SK-N-SH (cell line): Measurements from ENCODE around the gene APLP2. TPM values are rescaled to one million over a fixed set of nuclear protein-coding genes. Genes with fewer than 3 reads are reported as not detected.

Experiments
- CTCF ChIA-PET: fragments of 300-600, 350-600 bp; formaldehyde crosslinking; extraction: SDS; loops from one replicate; lab custom pipeline; 2021; lab: Yijun Ruan, JAX
- POLR2A ChIA-PET: fragments of 350-600 bp; sonication (Branson Sonifier 250); formaldehyde crosslinking; extraction: SDS; loops from one replicate; lab custom pipeline; 2020; ENCODE audit warnings: antibody characterized with exemption, inconsistent platforms; lab: Yijun Ruan, JAX
- DNase-seq: peaks from one replicate; pipeline ENCODE4 v3.0.0; 2012
- H2AFZ ChIP-seq: fragments of 200-600 bp; sonication (generic); 2 replicates; pipeline ENCODE4 v1.8.1; 2016; ENCODE audit warnings: antibody characterized with exemption, mild to moderate bottlenecking, low read depth
- H3F3A ChIP-seq: fragments of 200-600 bp; sonication (generic); replicated peaks from 2 replicates; pipeline ENCODE3; 2016; ENCODE audit warnings: antibody characterized with exemption, mild to moderate bottlenecking; ENCODE audit not compliant: insufficient read depth
- H3K27ac ChIP-seq, 2 experiments: fragments of 200-500 bp in 1 of 2; fragments of 200-600 bp in 1 of 2; sonication (Bioruptor generic) in 1 of 2; sonication (generic), shearing (Covaris generic) in 1 of 2; 2 replicates each; pipeline versions ENCODE4 v1.5.1 to v1.6.1; 2014 to 2016; ENCODE audit warnings: low read depth in 2 of 2, inconsistent platforms in 1 of 2, low read length in 1 of 2, mild to moderate bottlenecking in 1 of 2, mixed read lengths in 1 of 2
- H3K27me3 ChIP-seq: fragments of 200-600 bp; sonication (generic), shearing (Covaris generic); 2 replicates; pipeline ENCODE4 v1.6.1; 2016; ENCODE audit warnings: mixed run types; ENCODE audit not compliant: insufficient read depth
- H3K36me3 ChIP-seq, 2 experiments: fragments of 200-500 bp in 1 of 2; fragments of 200-600 bp in 1 of 2; sonication (Bioruptor generic) in 1 of 2; sonication (generic) in 1 of 2; replicated peaks in 1 of 2; 2 replicates each; pipeline versions ENCODE3 to v1.5.1; 2014 to 2016; ENCODE audit warnings: low read length in 1 of 2, mild to moderate bottlenecking in 1 of 2; ENCODE audit not compliant: insufficient read depth in 2 of 2, control insufficient read depth in 1 of 2
- H3K4me1 ChIP-seq, 2 experiments: fragments of 200-500 bp in 1 of 2; fragments of 200-600 bp in 1 of 2; sonication (Bioruptor generic) in 1 of 2; sonication (generic), shearing (Covaris generic) in 1 of 2; 2 replicates each; pipeline versions ENCODE4 v1.5.1 to v1.6.1; 2014 to 2016; ENCODE audit warnings: low read depth in 1 of 2, low read length in 1 of 2, mixed run types in 1 of 2; ENCODE audit not compliant: insufficient read depth in 2 of 2, control insufficient read depth in 1 of 2
- H3K4me2 ChIP-seq: fragments of 200-600 bp; sonication (generic), shearing (Covaris generic); 2 replicates; pipeline ENCODE4 v1.6.1; 2017; ENCODE audit warnings: mixed run types
- H3K4me3 ChIP-seq, 2 experiments: fragments of 200-500 bp in 1 of 2; fragments of 200-600 bp in 1 of 2; sonication (Bioruptor generic) in 1 of 2; sonication (generic), shearing (Covaris generic) in 1 of 2; 2 replicates each; pipeline versions ENCODE4 v1.5.1 to v1.8.1; 2014 to 2016; ENCODE audit warnings: low read depth in 2 of 2, inconsistent platforms in 1 of 2, low read length in 1 of 2, mild to moderate bottlenecking in 1 of 2, mixed read lengths in 1 of 2, moderate library complexity in 1 of 2
- H3K79me2 ChIP-seq: fragments of 200-600 bp; sonication (generic); 2 replicates; pipeline ENCODE4 v1.8.1; 2017; ENCODE audit warnings: mild to moderate bottlenecking; ENCODE audit not compliant: insufficient read depth
- H3K9ac ChIP-seq: fragments of 200-600 bp; sonication (generic); 2 replicates; pipeline ENCODE4 v1.6.1; 2017; ENCODE audit warnings: mixed run types
- H3K9me2 ChIP-seq: fragments of 200-600 bp; sonication (generic); 2 replicates; pipeline ENCODE4 v1.6.1; 2017; ENCODE audit warnings: mixed run types
- H3K9me3 ChIP-seq: fragments of 200-600 bp; sonication (generic); 2 replicates; pipeline ENCODE4 v1.6.1; 2017; ENCODE audit warnings: mixed run types, mild to moderate bottlenecking, moderate library complexity
- H4K20me1 ChIP-seq: fragments of 200-600 bp; sonication (generic); 2 replicates; pipeline ENCODE4 v1.6.1; 2017; ENCODE audit warnings: mild to moderate bottlenecking, mixed run types; ENCODE audit not compliant: insufficient read depth
- CHD2 ChIP-seq: fragments of 150-350 bp; IDR thresholded peaks from 2 replicates; pipeline ENCODE4 v1.6.1; 2018; ENCODE audit warnings: low read length; ENCODE audit not compliant: partially characterized antibody
- ELF1 ChIP-seq: IDR thresholded peaks from 2 replicates; pipeline ENCODE4 v1.4.0; 2012
- EP300 ChIP-seq, 2 experiments: IDR thresholded peaks; 2 replicates each; pipeline versions ENCODE4 v1.4.0 to v1.6.1; 2012; ENCODE audit warnings: borderline replicate concordance in 1 of 2, low read depth in 1 of 2, low read length in 1 of 2
- FOSL2 ChIP-seq: IDR thresholded peaks from 2 replicates; pipeline ENCODE4 v1.4.0; 2012; ENCODE audit warnings: low read depth, mild to moderate bottlenecking, moderate library complexity, borderline replicate concordance
- FOXJ3 ChIP-seq: sonication (generic); formaldehyde crosslinking; IDR thresholded peaks from 2 replicates; pipeline ENCODE4 v1.5.1; 2020; ENCODE audit warnings: mild to moderate bottlenecking, missing genetic modification reagents
- FOXM1 ChIP-seq: IDR thresholded peaks from 2 replicates; pipeline ENCODE4 v1.4.0; 2012; ENCODE audit warnings: low read depth, mild to moderate bottlenecking
- GABPA ChIP-seq: IDR thresholded peaks from 2 replicates; pipeline ENCODE4 v1.4.0; 2012; ENCODE audit warnings: low read depth, mild to moderate bottlenecking
- GATA2 ChIP-seq: sonication (generic); formaldehyde crosslinking; IDR thresholded peaks from 2 replicates; pipeline ENCODE4 v1.5.0; 2020; ENCODE audit warnings: mild to moderate bottlenecking, missing genetic modification reagents
- MXI1 ChIP-seq: IDR thresholded peaks from 2 replicates; pipeline ENCODE4 v1.6.1; 2012; ENCODE audit warnings: mild to moderate bottlenecking, low read depth, low read length, improper control_type of control experiment
- NFIC ChIP-seq: IDR thresholded peaks from 2 replicates; pipeline ENCODE4 v1.4.0; 2012; ENCODE audit warnings: borderline replicate concordance
- POLR2AphosphoS5 ChIP-seq: IDR thresholded peaks from 2 replicates; pipeline ENCODE4 v1.6.1; 2012; ENCODE audit warnings: low read depth, low read length
- RAD21 ChIP-seq: IDR thresholded peaks from 2 replicates; pipeline ENCODE4 v1.6.1; 2012; ENCODE audit warnings: mild to moderate bottlenecking, low read length
- RCOR1 ChIP-seq: fragments of 150-350 bp; IDR thresholded peaks from 2 replicates; pipeline ENCODE4 v1.6.1; 2017; ENCODE audit warnings: antibody characterized with exemption, low read length
- RFX5 ChIP-seq: IDR thresholded peaks from 2 replicates; pipeline ENCODE4 v1.6.1; 2012; ENCODE audit warnings: mild to moderate bottlenecking, improper control_type of control experiment, low read length
- RXRA ChIP-seq: IDR thresholded peaks from 2 replicates; pipeline ENCODE4 v1.4.0; 2012; ENCODE audit warnings: low read depth, mild to moderate bottlenecking, borderline replicate concordance
- SIN3A ChIP-seq: IDR thresholded peaks from 2 replicates; pipeline ENCODE4 v1.6.1; 2012; ENCODE audit warnings: low read depth, mild to moderate bottlenecking, low read length, moderate library complexity, borderline replicate concordance
- SMC3 ChIP-seq: IDR thresholded peaks from 2 replicates; pipeline ENCODE4 v1.6.1; 2012; ENCODE audit warnings: low read depth, low read length, improper control_type of control experiment
- TAF1 ChIP-seq: IDR thresholded peaks from 2 replicates; pipeline ENCODE4 v1.6.1; 2012; ENCODE audit warnings: low read depth, mild to moderate bottlenecking, low read length, moderate library complexity, borderline replicate concordance
- WGBS: methylation state at CpG from one replicate; pipeline ENCODE4 v1.1.6; 2017; ENCODE audit warnings: low lambda C conversion rate; 5-methylcytosine and 5-hydroxymethylcytosine counted together
- polyA plus RNA-seq, 3 experiments: library from polyadenylated mRNA; depleted of rRNA; stranded (reverse); fragments of >200 nt; gene quantifications; 2 replicates each; pipeline ENCODE4 v1.2.3, GENCODE V29; 2012
- TF ChIP-seq, protein P1 (sequence below): fragments of 150-350 bp; IDR thresholded peaks from 2 replicates; pipeline ENCODE4 v1.6.1; 2016; ENCODE audit warnings: mild to moderate bottlenecking, low read depth, low read length
- TF ChIP-seq, protein P2 (sequence below): IDR thresholded peaks from 2 replicates; pipeline ENCODE4 v1.6.1; 2012; ENCODE audit warnings: mild to moderate bottlenecking, low read depth, low read length, moderate library complexity
- TF ChIP-seq, protein P3 (sequence below): IDR thresholded peaks from 2 replicates; pipeline ENCODE4 v1.4.0; 2012; ENCODE audit warnings: low read depth
- TF ChIP-seq, protein P4 (sequence below): IDR thresholded peaks from 2 replicates; pipeline ENCODE4 v1.4.0; 2012; ENCODE audit warnings: low read depth, borderline replicate concordance
- TF ChIP-seq, protein P5 (sequence below): fragments of 200-600 bp; sonication (generic); IDR thresholded peaks from 2 replicates; pipeline ENCODE4 v1.6.1; 2017; ENCODE audit warnings: antibody characterized with exemption, mild to moderate bottlenecking, moderate library complexity
- TF ChIP-seq, protein P6 (sequence below): IDR thresholded peaks from 2 replicates; pipeline ENCODE4 v1.4.0; 2012; ENCODE audit warnings: low read depth, borderline replicate concordance

APLP2 gene
- polyA plus RNA-seq, 1 of the 3 experiments (the other 2 are of a cell fraction): 424 TPM

DNA sequence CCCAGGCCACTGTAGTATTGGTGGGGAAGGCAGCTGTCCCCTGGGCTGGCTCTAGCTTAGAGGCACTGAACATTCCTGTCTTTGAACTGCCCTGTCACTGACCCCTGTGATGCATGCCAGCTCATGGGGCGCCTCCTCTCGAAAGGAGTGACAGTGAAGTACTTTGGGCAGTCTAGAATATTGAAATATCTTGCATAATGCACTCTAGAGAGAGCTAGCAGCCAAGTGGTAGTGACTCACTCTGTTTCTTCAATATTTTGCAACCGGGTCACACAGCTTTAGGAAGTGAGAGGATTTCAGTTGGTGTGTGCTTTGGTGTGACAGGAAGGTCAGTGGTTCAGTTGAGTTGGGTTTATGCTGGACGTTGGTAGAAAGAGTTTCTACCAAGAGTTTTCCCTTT lies 54.4 kb downstream of the APLP2 start:
- Histone ChIP-seq H3K9me2 (no peaks in the 10 kb centered on the region), H4K20me1 (peaks cover 72% of the 10 kb centered on the region), H3F3A (peaks cover 10% of the 10 kb centered on the region), H3K9ac (no peak overlapping the region), H3K36me3 (peaks cover 65 to 71% of the 10 kb centered on the region in 2 experiments), H3K4me2 (no peak overlapping the region), H2AFZ (no peak overlapping the region), H3K79me2 (peaks cover 51% of the 10 kb centered on the region), H3K4me3 (no peak overlapping the region), H3K9me3 (no peaks in the 10 kb centered on the region), H3K4me1 (peaks cover 0 to 2% of the 10 kb centered on the region in 2 experiments; a peak in 1 of 4 replicates), H3K27me3 (no peaks in the 10 kb centered on the region), H3K27ac (peak overlapping the region in 1 of 2 experiments; percentile 48; a peak in 2 of 4 replicates)
- WGBS: 41% methylated on average over 4 of the region's 4 CpGs
- no peak for DNase-seq
- ChIA-PET CTCF (interaction anchor here (0.8 to 2.6 kb wide), 4 partner anchors 8 to 201 kb away, joined by 3 to 10 read pairs (median 4); no protein-coding TSS in a partner anchor), POLR2A (interaction anchor here (0.5 kb wide), 1 partner anchor 310 kb away, joined by 3 read pairs; no protein-coding TSS in a partner anchor)
- TF ChIP-seq RAD21: no peak
- TF ChIP-seq RCOR1: no peak
- TF ChIP-seq GABPA: peak; percentile 63
- TF ChIP-seq TAF1: no peak
- TF ChIP-seq RXRA: peak; percentile 83
- peak; percentile 15; the same call in 1 of the 2 replicates for TF ChIP-seq NFIC
- no peak for TF ChIP-seq MXI1
- no peak for TF ChIP-seq SMC3
- no peak for TF ChIP-seq RFX5
- no peak for TF ChIP-seq FOXJ3 (CRISPR knock-in tag)
- TF ChIP-seq EP300 (IDR thresholded peaks at IDR 0.05; ENCODE audit: borderline replicate concordance in 1 of 2, low read depth in 1 of 2, low read length in 1 of 2): no peak
- no peak for TF ChIP-seq GATA2 (CRISPR knock-in tag)
- TF ChIP-seq, protein P1, sequence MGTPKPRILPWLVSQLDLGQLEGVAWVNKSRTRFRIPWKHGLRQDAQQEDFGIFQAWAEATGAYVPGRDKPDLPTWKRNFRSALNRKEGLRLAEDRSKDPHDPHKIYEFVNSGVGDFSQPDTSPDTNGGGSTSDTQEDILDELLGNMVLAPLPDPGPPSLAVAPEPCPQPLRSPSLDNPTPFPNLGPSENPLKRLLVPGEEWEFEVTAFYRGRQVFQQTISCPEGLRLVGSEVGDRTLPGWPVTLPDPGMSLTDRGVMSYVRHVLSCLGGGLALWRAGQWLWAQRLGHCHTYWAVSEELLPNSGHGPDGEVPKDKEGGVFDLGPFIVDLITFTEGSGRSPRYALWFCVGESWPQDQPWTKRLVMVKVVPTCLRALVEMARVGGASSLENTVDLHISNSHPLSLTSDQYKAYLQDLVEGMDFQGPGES: no peak
- peak; percentile 62 for TF ChIP-seq FOSL2
- TF ChIP-seq, protein P2, sequence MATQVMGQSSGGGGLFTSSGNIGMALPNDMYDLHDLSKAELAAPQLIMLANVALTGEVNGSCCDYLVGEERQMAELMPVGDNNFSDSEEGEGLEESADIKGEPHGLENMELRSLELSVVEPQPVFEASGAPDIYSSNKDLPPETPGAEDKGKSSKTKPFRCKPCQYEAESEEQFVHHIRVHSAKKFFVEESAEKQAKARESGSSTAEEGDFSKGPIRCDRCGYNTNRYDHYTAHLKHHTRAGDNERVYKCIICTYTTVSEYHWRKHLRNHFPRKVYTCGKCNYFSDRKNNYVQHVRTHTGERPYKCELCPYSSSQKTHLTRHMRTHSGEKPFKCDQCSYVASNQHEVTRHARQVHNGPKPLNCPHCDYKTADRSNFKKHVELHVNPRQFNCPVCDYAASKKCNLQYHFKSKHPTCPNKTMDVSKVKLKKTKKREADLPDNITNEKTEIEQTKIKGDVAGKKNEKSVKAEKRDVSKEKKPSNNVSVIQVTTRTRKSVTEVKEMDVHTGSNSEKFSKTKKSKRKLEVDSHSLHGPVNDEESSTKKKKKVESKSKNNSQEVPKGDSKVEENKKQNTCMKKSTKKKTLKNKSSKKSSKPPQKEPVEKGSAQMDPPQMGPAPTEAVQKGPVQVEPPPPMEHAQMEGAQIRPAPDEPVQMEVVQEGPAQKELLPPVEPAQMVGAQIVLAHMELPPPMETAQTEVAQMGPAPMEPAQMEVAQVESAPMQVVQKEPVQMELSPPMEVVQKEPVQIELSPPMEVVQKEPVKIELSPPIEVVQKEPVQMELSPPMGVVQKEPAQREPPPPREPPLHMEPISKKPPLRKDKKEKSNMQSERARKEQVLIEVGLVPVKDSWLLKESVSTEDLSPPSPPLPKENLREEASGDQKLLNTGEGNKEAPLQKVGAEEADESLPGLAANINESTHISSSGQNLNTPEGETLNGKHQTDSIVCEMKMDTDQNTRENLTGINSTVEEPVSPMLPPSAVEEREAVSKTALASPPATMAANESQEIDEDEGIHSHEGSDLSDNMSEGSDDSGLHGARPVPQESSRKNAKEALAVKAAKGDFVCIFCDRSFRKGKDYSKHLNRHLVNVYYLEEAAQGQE: no peak
- TF ChIP-seq ELF1: no peak
- no peak for TF ChIP-seq CHD2
- no peak for TF ChIP-seq FOXM1
- TF ChIP-seq, protein P3, sequence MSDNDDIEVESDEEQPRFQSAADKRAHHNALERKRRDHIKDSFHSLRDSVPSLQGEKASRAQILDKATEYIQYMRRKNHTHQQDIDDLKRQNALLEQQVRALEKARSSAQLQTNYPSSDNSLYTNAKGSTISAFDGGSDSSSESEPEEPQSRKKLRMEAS: no peak
- no peak for TF ChIP-seq SIN3A
- TF ChIP-seq POLR2AphosphoS5: no peak
- TF ChIP-seq, protein P4, sequence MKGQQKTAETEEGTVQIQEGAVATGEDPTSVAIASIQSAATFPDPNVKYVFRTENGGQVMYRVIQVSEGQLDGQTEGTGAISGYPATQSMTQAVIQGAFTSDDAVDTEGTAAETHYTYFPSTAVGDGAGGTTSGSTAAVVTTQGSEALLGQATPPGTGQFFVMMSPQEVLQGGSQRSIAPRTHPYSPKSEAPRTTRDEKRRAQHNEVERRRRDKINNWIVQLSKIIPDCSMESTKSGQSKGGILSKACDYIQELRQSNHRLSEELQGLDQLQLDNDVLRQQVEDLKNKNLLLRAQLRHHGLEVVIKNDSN: no peak
- TF ChIP-seq, protein P5, sequence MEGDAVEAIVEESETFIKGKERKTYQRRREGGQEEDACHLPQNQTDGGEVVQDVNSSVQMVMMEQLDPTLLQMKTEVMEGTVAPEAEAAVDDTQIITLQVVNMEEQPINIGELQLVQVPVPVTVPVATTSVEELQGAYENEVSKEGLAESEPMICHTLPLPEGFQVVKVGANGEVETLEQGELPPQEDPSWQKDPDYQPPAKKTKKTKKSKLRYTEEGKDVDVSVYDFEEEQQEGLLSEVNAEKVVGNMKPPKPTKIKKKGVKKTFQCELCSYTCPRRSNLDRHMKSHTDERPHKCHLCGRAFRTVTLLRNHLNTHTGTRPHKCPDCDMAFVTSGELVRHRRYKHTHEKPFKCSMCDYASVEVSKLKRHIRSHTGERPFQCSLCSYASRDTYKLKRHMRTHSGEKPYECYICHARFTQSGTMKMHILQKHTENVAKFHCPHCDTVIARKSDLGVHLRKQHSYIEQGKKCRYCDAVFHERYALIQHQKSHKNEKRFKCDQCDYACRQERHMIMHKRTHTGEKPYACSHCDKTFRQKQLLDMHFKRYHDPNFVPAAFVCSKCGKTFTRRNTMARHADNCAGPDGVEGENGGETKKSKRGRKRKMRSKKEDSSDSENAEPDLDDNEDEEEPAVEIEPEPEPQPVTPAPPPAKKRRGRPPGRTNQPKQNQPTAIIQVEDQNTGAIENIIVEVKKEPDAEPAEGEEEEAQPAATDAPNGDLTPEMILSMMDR: no peak
- TF ChIP-seq, protein P6, sequence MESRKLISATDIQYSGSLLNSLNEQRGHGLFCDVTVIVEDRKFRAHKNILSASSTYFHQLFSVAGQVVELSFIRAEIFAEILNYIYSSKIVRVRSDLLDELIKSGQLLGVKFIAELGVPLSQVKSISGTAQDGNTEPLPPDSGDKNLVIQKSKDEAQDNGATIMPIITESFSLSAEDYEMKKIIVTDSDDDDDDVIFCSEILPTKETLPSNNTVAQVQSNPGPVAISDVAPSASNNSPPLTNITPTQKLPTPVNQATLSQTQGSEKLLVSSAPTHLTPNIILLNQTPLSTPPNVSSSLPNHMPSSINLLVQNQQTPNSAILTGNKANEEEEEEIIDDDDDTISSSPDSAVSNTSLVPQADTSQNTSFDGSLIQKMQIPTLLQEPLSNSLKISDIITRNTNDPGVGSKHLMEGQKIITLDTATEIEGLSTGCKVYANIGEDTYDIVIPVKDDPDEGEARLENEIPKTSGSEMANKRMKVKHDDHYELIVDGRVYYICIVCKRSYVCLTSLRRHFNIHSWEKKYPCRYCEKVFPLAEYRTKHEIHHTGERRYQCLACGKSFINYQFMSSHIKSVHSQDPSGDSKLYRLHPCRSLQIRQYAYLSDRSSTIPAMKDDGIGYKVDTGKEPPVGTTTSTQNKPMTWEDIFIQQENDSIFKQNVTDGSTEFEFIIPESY: no peak
